Measurements from ENCODE around the gene TRERF1.

TRERF1 gene

DNA sequence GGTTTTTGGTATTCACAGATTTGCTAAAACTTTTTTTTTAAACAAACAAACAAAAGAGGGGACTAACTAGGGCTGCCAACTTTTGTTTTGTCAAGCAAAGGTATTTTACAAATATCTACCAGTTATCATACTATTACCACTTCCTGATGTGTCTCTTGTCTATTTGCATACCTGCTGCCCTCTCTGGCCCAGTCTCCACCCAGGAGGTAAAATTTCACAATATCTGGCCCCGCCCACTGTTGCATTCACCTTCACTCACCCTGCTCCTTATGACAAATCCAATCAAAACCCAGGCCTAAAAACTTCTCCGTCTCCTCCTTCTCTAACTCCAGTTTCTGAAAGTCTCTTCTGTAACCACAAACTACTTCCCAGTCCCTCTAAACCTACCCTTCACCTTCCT is 82.2 kb downstream of the TRERF1 start:
- DNase-seq (ENCODE audit: low spot score): no peak
- FAIRE-seq: no peak

DNA sequence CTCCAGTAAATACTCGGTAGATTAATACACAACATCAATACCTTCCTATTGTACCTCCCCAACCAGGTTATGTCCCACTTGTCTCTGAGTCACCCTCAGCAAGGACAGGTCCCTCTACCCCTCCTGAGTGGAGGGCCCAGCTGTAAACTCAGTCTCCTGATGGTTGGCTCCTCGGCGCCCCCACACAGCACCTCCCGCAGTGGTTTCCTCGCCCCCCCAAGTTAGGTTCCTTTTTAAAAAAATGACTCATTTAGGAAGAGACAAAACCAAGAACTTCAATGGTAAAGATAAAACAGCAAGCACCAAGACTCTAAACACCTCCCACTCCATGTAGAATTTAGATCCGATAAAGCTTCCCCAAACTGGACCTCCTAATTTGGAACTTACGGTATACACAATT is 83.5 kb downstream of the TRERF1 start:
- DNase-seq (ENCODE audit: low spot score) (no peak), FAIRE-seq (no peak)

DNA sequence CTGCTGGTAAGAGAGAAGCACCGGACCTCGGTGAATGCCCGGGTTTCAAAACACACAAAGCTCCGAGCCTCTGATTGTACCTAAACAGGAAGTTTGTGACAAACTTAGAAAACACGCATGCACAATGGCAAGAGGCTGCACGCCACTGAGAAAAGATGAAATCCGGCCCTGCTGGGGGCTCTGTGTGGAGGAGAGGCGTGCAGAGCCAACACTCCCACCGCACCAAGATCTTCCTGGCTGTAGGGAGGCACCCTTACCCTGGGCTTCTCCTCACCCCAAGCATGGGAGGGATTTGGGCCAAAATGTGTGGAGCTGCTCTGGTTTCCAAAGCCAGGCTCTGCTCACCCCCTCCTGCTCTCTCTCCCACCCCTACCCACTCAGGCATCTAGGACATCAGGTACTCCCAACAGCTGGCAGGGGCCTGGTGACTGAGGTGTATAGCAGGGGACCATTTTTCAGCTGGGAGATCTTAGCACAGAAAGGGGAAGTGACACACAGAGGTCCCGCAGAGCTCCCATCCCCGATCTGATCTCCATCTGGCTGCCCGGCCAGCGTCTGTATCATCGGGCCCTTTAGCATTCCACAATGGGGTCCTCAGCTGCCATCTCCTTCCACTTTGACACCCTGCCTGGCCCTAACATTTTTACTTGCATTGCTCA is 84.2 kb downstream of the TRERF1 start:
- DNase-seq (ENCODE audit: low spot score) (no peak), FAIRE-seq (no peak)

DNA sequence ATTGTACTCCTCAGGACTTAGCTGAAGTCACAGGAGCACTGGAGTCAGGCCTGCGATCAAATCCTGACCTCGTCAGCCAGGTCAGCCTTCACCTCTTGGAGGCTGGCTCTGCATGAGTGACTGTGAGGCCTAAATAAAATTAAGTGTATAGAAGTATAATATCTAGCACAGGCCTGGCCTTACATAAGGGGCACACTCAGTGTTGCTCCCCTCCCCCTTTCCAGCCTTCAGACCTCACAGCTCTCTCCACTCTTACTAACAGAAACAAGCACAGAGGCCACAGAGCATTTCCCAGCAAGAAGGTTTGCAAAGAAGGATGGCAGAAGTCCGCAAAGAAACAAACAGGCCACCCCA is 84.8 kb downstream of the TRERF1 start:
- DNase-seq (ENCODE audit: low spot score) (no peak), FAIRE-seq (no peak)

DNA sequence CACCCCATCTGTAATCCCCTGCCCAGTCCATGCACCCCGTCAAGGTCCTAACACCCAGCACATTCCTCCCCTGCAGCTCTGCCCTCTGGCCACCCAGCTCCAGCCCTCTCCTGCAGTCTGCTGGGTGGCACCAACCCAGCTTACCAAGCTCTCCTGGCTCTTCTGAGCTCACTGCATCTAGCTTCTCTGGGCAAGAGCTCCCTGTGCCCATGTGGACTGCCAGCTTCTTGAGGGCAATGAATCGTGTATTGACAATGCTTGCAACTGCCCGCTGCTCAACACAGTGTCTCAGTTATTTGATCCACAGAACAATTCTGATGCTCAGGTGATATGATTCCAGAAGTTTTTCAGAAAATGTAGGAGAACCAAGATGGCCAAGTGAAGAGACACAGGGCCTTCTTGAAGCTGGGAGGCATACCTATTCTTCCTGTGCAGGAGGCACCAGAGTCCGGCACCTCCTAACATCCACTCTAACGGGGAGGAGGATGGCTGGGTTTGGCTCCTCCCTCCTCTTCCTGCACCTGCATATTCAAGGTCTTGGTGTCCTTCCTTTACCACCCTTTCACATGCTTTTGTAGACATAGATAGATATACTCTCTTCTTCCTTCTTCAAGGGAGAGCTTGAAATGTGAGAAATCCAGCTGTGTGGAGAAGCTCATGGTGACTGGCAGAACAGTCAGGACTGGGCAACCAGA is 85.6 kb downstream of the TRERF1 start:
- FAIRE-seq (no peak), DNase-seq (ENCODE audit: low spot score) (no peak)

DNA sequence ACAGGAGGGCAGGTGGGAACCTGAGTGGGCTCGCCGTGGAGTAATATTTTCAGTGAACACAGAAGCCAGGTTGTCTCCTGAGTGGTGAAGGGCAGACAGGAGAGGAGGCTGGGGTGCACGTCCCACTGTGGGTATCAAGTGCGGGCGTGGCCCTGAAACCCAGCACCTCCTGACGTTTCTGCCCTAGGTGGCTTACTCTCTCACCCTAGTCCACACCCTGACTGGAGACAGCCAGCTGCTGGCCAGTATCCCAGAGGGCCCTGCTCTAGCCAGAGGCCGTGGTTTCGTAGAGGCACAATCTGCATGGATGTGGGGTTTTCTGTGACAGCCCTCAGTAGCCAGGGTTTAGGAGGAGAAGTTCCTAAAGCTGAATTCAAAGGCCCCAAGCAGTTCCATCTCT is 86.7 kb downstream of the TRERF1 start:
- no peak for DNase-seq (ENCODE audit: low spot score)

DNA sequence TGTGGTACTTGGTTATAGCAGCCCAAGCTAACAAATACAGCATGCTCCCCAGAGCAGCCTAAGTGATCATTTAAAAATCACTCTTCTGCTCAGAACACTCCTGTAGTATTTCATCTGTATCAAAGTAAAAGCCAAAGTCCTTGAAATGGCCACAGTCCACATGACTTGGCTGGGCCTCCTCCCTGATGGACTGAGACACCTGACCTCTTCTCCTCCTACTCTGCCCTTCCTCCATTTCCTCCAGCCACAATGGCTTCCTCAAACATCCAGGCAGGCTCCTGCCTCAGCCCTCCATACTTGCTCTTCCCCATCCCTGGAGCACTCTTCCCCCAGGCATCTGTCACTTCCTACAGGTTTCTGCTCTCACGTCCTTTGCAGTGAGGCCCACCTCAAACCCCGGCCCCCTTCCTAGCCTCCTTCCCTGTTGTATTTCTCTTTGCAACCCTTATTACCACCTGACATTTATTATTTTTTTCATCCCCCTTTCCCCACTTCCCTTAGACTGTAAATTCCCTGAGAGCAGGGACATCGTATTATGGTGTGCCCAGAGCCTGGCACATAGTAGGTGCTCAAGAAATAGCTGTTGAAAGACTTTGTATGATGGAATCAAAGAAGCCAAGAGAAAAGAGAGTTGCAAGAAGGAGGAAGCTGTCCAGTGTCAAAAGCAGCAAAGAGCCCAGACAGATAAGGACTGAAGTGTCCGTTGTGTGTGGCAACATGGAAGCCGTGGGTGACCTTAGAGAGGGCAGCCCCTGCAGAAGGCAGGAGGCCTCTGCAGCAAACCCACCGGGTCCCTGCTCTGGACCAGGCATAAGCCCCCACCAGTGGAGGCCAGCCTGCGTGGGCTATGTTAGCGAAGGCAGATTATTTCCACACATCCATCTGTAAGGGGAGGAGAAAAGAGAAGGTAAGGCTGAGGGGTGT is 87.5 kb downstream of the TRERF1 start:
- DNase-seq (ENCODE audit: low spot score) (no peak), FAIRE-seq (no peak)

More for the DNA sequence above, 86.7 kb downstream of the TRERF1 start:
- no peak for FAIRE-seq

DNA sequence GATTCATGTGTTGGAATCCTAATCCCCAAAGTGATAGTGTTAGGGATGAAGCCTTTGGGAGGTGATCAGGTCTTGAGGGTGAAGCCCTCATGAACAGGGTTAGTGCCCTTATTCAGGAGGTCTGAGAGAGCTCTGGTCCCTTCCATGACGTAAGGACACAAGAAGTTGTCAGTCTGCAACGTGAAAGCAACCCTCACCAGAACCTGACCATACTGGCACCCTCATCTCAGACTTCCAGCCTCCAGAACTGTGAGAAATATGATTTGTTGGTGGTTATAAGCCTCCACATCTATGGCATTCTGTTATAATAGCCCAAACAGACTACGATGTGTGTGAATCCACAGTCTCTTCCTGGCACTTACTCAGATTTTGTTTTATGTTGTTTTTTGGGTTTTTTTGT is 90.7 kb downstream of the TRERF1 start:
- DNase-seq (ENCODE audit: low spot score): no peak

DNA sequence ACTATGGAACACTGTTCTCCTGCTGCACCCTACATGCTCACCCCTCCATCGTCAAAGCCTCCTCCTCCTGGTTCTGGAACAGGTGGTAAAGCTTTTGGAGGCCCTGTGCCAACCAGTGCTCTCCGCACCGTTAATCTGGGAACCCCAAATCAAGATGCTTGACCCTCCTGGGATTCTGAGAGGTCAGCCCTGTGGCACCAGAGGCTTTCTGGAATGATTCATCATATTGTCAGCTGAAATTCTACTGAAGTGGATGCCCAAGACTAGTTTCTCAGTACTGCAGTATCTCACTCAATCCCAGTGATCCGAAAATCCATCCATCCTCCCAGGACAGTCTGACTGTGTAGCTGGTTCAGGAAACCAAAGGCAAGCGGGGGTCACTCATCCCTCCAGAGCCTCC is 92.7 kb downstream of the TRERF1 start:
- DNase-seq (ENCODE audit: low spot score): no peak
- no peak for FAIRE-seq

More for the DNA sequence above, 90.7 kb downstream of the TRERF1 start:
- no peak for FAIRE-seq

DNA sequence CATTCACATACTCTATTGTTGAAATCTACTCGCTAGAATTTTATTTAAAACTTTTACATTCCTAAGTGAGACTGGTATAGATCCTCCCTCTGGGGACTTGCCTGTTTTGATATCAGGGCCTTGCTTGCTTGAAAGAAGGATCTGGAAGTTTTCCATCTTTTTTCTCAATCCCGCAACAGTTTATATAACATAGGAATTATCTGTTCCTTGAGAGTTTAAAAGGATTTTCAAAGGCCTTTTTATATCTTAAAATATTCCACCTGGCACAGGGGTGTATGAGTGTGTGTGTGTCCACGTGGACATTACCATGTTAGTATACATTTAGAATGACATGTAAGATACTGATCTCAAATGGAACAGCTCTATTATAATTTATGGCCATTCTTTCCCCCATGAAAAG is 96.3 kb downstream of the TRERF1 start:
- DNase-seq (ENCODE audit: low spot score): no peak
- FAIRE-seq: no peak

DNA sequence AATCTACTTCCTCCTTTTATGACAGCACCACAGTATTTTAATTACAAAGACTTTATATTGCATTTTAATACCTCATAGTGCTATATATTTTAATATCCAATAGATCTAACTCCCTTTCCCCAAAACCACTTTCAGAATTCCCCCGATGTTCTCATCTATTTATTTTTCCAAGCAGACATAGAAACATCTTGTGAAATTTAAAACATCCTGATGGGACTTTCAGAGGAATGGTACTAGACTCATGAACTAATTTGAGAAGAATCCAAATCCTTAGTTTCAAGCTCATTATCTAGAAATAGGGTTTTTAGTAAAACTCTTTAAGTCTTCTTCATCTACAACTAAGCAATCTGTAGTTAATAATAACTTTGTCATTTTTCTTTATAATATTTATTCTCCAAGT is 97.0 kb downstream of the TRERF1 start:
- no peak for FAIRE-seq
- DNase-seq (ENCODE audit: low spot score): no peak

DNA sequence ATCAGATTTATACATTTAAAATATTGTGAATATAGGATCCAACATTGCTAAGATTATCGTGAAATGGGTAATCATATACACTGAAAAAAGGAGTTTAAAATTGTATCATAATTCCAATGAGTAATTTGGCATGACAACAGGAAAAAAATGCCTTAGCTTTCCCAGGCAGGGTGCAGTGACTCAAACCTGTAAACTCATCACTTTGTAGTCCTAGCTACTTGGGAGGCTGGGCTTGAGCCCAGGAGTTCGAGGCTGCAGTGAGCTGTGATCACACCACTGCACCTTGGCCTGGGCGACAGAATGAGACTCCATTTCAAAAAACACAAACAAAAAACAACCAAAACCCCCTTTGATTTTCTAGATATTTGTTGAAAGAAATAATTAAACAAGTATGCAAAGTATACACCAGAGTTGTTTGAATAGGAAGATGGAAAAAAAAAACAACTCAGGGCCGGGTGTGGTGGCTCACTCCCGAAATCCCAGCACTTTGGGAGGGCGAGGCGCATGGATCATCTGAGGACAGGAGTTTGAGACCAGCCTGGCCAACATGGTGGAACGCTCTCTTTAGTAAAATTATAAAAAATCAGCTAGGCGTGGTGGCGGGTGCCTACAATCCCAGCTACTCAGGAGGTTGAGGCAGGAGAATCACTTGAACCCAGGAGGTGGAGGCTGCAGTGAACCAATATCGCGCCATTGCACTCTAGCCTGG is 98.7 kb downstream of the TRERF1 start:
- no peak for FAIRE-seq
- DNase-seq (ENCODE audit: low spot score): peak; percentile 7

DNA sequence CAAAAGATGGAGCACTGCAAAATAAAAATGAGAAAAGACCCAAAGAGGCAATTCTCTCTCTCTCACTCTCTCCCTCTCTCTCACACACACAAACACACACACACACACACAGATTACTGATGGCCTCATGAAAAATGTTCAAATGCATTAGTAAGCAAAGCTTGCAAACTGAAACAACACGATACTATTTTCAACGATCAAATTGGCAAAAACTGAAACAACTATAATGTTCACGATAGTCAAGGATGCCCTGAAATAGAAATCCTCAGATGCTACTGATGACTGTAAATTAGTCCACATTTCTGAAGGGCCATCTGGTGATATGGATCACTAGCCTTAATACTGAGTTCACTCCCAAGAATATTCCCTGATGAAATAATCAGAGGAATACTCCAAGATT is 100.8 kb downstream of the TRERF1 start:
- no peak for FAIRE-seq
- DNase-seq (ENCODE audit: low spot score): no peak

DNA sequence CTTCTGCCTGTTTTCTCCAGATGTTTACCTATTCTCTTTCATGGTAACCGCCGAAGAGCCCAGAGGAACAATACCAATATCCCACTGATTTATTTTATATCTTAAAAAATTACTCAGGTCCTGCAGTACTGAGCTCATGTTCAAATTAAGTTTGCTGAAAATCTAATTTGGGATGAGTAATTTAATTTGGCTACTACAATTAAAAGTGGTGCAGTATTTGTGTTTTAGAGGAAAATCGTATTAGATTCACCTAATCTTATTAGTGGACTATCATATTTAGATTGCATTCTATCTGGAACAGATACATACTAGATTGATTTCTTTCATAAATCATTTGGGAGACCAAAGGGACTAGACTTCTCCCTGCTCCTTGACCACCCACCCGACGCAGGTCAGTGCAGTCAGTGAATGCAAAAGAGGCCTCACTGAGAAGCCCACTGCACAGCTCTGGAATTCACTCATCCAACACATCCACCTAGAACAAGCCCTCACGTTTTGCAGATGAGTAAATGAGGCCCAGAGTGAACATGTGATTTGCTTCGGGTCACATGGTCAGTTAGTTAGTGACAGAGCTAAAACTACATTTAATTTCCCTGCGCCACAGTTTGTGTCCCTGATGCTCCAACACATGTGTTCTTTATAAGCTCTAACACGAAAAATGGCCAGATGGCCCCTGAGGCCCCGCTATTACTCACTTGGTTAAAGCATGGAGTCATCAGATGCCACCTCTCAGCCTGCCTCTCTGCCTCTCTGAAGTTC is 101.8 kb downstream of the TRERF1 start:
- FAIRE-seq: no peak
- no peak for DNase-seq (ENCODE audit: low spot score)

DNA sequence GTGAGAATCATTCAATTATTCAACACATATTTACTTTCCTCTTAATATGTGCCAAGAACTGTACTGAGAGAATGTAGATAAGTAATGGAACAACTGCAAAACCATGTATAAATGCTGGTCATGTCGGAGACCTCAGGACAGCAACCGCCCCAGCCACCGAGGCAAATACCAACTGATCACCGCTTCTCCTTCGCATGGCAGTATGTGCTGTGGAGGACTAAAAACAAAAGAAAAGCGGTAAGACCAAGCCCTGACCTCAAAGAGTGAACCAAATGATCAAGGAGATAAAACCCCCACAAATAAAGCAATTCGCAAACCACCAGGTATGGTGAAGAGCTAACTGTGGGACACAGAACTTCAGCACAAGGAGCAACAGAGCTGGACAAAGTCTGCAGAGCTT is 104.3 kb downstream of the TRERF1 start:
- no peak for DNase-seq (ENCODE audit: low spot score)
- no peak for FAIRE-seq

DNA sequence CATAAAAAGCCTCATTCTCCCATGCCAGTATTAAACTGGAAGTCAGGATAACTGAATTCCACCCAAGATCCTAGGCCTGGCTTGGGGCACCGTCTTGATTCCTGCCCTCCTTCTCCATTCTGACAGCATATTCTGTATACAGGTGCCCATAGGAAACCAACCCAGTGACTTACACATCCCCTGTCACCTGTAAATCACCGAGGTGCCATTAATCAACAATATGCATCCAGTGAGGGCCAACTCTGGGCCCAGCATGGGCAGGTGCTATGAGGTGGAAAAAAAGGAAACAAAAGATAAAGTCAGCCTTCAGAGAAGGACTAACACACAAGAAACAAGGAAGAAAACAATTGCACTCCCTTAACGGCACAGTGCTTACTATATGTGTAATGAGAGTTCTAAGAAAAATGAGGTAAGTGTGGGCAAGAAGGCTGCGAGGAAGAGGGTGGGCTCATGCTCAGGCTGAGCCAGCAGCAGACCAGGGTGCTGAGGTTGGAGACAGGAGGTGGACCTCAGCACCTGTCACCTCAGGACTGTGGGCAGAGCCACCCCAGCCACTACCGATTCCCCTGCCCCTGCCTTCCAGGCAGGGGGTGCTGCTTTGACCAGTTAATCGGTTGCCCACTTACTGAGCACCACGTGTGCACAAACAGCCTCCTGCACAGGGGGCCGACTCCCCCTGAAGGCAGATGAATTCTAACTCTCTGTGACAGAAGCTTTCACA is 105.9 kb downstream of the TRERF1 start:
- DNase-seq (ENCODE audit: low spot score) (no peak), FAIRE-seq (no peak)

DNA sequence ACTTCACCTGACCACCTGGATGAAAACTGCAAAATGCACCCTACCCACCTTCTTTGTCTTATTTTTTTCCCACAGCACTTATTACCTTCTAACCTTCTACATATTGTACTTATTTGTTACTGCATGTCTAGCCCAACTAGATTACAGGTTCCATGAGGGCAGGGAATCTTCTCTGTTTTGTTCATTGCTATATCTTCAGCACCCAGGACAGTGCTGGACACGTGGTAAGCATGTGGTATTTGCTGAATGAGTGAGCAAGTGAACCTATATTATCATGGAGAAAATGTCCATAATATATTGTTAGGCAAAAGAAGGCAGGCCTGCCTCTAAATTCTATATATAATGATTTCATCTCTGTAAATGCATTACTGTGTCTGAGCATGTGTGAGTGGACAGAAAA is 107.0 kb downstream of the TRERF1 start:
- FAIRE-seq (no peak), DNase-seq (ENCODE audit: low spot score) (no peak)

DNA sequence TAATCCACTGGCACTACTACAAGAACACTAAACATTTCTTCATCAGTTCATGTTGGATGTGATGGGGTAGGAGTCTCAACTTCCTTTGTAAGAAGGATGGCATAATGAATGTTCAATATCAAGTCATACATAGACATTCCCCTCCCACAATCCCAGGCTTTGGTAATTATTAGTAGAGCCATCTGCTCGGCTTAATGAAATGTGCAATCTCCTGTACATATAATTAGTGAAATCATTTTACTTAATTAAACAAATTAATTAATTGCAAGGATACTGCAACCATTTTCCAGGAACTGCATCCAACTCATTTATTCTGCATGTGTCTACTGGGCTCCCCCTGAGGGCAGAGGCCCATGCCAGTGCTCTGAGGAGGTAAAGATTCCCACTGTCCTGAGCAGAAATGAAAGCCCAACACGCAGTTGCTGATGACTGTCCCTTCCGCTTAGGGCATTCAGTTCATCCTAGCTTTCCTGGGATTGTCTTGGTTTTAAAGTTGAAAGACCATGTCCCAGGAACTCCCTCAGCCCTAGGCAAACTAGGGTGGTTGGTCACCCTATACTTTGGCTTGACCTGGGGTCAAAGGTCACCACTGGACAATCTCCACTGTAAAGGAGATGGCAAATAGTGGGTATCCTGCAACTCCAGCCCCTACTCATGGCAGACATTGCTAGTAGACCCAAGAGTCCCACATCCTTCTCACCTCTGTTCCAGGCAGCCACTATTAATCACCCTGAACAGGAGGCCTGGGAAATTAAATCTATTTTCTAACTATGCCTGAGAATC is 109.8 kb downstream of the TRERF1 start:
- DNase-seq (ENCODE audit: low spot score): no peak
- no peak for FAIRE-seq

DNA sequence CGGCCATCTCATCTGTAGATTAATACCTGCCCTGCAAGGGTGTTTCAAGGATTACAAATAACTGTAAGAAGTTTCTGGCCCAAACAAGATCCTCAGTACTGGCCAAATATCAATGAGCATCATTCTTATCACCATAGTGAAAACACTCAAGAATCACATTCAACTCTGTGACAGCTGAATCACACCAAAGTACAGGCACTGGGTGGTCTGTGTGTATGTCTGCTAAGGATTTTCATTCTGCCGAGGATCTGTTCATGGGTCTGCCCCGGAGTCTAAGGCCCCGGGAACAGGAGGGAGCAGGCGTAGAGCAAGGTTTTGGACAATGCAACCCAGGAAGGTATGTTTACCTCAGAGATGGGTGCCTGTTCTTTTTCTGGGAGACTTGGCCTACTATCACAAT is 110.5 kb downstream of the TRERF1 start:
- FAIRE-seq: no peak
- no peak for DNase-seq (ENCODE audit: low spot score)

DNA sequence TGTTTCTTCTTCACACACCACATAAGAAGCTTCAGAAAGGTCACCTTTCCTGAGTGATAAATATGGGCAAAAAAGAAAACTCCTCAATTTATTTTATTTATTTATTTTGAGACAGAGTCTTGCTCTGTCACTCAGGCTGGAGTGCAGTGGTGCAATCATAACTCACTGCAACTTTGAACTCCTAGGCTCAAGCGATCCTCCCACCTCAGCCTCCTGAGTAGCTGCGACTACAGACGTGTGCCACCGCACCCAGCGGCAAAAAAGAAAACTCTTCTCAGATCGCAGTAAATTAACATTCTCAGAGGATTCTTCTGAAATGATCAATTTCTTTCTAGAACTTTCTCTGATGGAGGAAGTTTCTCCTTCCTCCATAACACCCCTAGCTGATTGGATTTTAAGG is 111.2 kb downstream of the TRERF1 start:
- FAIRE-seq: no peak

More for the DNA sequence above, 111.2 kb downstream of the TRERF1 start:
- no peak for DNase-seq (ENCODE audit: low spot score)
